ENCODE results near the gene GBP4.

- TF ChIP-seq, protein P1, sequence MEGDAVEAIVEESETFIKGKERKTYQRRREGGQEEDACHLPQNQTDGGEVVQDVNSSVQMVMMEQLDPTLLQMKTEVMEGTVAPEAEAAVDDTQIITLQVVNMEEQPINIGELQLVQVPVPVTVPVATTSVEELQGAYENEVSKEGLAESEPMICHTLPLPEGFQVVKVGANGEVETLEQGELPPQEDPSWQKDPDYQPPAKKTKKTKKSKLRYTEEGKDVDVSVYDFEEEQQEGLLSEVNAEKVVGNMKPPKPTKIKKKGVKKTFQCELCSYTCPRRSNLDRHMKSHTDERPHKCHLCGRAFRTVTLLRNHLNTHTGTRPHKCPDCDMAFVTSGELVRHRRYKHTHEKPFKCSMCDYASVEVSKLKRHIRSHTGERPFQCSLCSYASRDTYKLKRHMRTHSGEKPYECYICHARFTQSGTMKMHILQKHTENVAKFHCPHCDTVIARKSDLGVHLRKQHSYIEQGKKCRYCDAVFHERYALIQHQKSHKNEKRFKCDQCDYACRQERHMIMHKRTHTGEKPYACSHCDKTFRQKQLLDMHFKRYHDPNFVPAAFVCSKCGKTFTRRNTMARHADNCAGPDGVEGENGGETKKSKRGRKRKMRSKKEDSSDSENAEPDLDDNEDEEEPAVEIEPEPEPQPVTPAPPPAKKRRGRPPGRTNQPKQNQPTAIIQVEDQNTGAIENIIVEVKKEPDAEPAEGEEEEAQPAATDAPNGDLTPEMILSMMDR (IDR thresholded peaks at IDR 0.05; ENCODE audit: low read depth, low read length) = no peak
- TF ChIP-seq POLR2A (IDR thresholded peaks at IDR 0.05; ENCODE audit: extremely low read depth, insufficient read length) = no peak
Measured at GRCh38 chr1:89170170-89171066, 28.3 kb downstream of the GBP4 start.

All from NB4 (cell line).